8988T (cell line): Measurements from ENCODE around the gene TMEM120B.
"Not testable (repeated sequence)": the region's sequence is repeated elsewhere in the genome, so short reads cannot be mapped to it uniquely, and the experiment has no call there.

Experiments
- DNase-seq: peaks from one replicate; pipeline ENCODE4 v3.0.0; 2011

The TMEM120B gene

DNA sequence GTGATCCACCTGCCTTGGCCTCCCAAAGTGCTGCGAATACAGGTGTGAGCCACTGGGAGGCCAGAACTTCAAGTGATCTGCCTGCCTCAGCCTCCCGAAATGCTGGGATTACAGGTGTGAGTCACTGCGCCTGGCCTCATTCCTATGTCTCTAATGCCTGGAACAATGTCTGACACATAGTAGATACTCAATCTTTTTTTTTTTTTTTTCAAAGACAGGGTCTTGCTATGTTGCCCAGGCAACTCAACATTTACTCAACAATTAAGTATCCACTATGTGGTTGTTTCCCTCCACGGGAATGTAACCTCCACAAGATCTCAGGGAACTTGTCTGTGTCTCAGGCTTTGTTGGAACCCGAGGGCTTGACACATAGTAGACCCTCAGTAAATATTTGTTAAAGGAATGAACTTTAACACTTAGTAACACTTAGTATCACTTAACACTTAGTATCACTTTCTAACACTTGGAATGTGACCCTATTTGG, 3.0 kb upstream of the TMEM120B start:
- DNase-seq, result no peak

DNA sequence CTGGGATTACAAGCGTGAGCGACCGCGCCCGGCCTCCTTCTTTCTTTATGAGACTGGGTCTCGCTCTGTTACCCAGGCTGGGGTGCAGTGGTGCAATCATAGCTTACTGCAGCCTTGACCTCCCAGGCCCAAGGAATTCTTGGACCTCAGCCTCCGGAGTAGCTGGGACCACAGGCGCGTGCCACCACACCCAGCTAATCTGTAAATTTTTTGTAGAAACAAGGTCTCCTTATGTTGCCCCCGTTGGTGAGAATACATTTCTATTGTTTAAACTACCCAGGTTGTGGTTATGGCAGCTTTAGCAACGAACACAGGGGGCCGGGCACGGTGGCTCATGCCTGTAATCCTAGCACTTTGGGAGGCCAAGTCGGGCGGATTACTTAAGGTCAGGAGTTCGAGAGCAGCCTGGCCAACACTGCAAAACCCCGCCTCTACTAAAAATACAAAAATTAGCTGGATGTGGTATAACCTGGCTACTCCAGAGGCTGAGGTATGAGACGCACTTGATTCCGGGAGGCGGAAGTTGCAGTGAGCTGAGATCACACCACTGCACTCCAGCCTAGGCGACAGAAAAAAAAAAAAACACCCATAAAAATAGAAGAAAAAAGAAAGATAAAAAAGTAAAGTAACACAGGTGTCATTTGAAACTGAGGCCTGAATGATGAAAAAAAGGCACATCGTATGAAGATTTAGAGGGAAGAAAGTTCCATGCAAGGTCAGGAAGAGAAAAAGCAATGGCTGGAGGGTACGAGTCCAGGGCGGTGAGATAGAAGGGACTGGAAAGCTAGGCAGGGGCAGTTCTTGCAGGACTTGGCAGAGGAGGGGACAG, 977 bp upstream of the TMEM120B start:
- DNase-seq, result no peak

DNA sequence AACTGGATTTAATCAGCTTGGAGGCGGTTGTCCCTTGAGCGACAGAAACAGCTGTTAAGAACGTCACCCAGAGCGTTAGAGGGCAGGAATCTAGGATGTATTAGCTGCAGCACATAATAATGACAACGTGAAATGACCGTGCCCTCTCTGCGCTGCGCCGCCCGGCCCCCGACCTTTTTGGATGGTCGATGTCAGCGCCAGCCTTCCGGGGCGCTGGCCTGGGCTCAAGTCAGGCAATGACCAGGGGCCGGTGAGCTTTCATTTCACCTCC, 427 bp upstream of the TMEM120B start:
- DNase-seq, result no peak

DNA sequence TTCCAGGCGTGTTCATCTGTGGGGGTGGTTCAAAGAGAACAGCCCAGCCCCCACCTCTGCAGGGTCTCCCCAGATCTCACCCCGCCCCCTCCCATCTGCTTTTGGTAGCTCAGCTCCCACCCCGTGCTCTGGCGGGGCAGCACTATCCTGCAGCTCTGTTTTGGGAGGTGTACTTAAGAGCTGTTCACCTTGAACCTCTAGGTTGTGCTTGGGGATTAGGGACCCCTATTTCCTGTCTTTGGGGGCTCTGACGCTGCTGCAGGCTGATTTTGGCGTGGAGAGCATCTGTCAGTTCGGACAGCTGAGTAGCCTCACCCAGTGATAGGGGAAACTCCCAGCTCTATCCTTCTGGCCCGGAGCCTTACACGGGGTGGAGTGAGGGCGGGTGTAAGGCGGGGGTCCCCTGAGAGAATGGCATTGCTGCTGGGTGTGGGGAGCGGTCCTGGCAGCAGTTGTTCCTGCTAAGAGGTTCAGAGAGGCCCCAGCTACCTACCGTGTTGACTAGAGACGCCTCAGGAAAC, 765 bp downstream of the TMEM120B start:
- no peak for DNase-seq

DNA sequence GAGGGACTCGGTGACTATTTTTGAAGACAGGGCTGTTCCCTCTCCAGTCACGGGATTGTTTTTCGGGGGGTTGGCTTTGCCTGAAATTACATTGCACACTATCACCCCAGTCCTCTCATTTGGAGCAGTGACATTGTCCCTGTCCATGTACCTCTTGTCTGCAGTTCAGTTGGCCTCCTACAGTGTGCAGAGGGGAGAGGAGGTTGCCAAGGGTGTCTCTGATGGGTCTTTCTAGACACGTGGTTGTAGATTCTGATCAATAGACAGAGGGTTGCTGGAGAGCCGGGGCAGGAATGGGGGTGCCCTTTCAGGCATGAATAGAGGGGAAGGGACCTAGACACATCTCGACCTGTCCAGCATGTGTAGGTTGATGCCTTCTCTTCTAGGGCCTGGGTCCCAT, 1.2 kb downstream of the TMEM120B start:
- DNase-seq, result no peak

DNA sequence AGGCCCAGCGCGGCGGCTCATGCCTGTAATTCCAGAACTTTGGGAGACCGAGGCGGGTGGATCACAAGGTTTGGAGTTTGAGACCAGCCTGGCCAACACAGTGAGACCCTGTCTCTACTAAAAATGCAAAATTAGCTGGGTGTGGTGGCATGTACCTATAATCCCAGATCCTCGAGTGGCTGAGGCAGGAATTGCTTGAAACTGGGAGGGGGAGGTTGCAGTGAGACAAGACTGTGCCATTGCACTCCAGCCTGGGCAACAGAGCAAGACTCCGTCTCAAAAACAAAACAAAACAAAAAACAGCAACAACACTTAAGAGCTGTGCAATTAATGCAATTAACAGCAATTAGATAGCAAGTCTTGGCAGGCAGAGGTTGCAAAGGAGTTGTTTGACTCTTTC, 2.5 kb downstream of the TMEM120B start:
- DNase-seq, result not testable (repeated sequence)

DNA sequence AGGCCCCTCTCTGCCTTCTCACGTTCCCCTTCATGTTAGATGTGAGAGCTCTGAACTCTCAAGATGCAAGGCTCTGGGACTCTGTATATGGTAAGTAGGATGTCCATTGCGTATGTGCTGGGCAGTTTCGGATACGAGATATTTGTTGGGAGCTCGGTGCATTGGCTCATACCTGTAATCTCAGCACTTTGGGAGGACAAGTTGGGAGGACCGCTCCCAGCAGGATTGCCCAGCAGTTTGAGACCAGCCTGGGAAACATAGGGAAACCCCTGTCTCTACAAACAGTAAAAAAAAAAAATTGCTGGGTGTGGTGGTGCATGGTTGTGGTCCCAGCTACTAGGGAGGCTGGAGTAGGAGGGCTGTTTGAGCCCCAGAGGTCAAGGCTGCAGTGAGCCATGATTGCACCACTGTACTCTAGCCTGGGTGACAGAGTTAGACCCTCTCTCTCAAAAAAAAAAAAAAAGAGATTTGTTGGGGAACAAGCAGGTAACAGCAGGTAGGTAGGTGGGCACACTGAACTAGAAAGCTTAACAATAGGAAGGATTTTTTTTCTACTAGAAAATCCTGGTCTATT, 3.4 kb downstream of the TMEM120B start:
- DNase-seq, result no peak

DNA sequence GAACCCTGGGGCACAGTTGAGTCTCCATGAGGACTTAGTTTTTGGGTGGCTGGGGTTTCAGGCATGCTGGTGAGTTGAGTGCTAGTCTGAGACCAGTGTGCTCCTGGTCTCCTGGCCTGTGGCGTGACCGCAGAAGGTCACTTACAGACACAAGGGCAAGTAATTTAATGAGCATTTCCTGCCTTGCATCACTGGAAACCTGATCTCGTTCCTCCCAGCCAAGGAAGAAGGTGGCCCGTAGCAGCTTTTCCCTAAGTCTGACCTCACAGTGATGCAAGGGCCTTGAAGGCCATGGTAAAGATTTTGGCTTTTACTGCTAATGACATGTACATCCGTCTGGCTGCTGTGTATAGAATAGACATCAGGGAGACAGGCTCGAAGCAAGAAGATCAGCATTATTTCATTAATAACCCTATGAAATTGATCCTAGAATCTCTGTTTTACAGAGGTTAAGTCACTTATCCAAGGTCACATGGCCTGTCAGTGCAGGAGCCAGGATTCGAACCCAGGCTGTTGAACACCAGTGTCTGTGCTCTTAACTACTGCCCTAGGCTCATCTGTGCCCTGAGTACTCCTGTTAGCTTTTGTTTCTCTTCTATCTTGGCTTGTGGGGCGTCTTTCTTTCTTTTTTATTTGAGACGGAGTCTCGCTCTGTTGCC, 4.6 kb downstream of the TMEM120B start:
- no peak for DNase-seq

DNA sequence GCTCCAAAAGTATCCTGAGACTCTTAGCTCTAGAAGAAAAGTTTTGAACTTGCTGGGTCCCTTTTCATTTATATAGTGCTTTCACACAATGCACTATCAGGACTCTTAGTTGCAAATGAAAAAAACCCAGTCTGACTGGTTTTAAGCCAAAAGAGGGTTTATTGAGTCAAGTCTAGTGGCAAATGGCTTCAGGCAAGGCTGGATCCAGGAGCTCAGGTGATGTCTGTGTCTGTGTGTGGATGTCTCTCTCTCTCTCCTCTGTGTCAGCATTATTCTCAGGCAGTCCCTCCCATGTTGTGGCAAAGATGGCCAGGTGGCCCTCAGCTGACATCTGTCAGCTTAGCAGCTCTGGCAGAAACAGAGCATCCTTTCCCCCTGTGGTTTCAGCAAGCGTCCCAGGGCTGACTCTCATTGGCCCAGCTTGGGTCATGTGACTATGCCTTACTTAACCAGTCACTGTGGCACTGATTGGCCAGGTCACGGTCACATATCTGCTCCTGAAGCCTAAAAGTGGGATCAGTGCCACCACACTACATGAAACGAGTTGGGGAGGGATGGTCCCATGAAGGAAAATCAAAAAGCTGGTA, 6.2 kb downstream of the TMEM120B start:
- no peak for DNase-seq

DNA sequence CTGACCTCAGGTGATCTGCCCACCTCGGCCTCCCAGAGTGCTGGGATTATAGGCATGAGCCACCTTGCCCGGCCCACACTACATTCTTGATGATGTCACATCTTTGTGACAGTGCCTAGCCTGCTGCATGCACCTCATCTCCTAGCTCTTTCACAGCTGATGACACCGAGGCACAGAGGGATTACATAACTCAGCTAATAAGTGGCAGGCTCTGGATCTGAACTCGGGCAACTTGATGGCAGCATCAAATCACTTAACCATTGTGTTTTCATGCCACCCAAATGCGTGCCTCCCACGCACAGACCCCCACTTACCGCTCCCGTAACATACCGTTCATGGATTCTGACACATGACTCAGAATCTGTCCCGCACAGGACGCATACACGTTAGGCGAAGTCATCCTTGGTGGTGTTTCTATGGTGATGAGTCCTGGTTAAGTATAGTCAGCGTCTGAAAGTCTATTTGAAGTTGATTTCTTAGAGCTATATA, 7.4 kb downstream of the TMEM120B start:
- DNase-seq, result no peak

DNA sequence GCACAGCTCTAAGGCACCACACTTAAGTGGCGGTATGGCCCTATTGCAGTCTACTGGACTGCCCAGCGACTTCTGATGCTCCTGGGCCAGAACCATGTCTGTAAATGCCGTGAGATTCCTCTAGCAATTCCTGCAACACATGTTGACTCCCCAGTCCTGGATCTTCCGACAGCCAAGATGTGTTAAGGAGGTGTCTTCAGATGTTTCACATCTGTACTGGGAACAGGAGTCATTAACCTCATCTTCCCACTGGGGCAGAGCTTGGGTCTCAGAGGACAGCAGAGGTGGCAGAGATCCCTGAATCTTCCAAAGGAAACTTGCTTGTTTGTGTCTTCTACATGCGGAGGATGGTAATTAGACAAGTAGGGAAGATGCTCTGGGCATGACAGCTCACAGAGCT, 8.2 kb downstream of the TMEM120B start:
- DNase-seq, result no peak

DNA sequence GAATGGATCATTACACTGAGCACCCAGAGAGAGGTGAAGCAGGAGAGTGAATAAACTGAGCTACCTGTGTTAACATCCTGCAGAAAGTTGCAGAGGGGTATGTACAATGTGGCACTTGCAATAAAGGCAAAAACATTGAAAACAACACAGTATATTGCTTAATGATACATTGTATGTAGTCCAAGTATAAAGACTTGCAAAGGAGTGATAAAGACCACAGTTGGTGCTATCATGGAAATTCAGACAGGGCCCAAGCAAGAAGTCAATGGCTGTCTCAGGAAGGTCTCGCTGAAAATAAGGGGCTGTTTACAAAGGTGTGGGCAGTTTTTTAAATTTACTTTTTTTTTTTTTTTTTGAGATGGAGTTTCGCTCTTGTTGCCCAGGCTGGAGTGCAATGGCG, 10.0 kb downstream of the TMEM120B start:
- no peak for DNase-seq

DNA sequence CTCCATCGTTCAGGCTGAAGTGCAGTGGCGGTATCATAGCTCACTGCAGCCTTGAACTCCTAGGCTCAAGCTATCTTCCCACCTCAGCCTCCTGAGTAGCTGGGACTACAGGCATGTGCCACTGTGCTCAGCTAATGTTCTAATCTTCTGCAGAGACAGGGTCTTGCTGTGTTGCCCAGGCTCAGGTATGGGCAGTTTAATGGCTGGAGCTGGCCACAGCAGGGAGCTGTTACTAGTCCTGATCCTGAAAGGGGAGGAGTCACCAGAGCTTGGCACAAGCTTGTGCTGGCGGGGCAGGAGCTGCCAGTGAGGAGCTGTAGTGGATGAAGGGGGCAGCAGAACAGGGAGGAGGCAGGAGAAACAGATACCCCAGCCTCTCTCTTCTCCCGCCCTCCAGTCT, 10.6 kb downstream of the TMEM120B start:
- DNase-seq, result no peak

DNA sequence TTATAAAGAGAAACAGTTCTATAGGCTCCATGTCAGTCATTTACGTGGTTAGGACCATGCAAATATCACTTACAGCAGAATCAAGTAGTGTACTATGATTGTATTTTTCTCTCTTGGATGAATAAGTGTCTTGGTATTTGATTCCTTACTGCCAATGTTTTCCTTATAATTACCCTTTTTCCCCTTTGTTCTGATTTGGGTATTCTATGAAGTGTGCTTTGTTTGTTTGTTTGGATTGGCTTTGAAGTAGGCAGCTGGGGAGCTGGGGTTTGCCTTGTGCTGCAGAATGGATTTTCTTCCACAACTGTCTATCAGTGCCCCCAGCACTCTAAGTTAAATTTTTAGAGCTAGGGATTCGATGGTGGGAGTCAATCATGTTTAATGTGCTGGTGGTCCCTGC, 12.4 kb downstream of the TMEM120B start:
- no peak for DNase-seq

DNA sequence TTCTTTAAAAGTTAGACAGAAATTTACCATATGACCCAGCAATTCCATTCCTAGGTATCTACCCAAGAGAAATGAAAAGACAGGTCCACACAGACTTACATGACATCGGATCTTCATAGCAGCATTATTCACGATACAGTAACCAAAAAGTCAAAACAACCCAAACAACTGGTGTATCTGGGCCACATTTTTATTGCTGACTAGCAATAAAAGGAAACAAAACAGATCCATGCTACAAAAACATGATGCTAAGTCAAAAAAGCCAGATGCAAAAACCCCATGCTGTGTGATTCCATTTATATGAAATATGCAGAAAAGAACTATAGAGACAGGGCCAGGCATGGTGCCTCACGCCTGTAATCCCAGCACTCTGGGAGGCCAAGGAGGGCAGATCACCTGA, 12.9 kb downstream of the TMEM120B start:
- no peak for DNase-seq

DNA sequence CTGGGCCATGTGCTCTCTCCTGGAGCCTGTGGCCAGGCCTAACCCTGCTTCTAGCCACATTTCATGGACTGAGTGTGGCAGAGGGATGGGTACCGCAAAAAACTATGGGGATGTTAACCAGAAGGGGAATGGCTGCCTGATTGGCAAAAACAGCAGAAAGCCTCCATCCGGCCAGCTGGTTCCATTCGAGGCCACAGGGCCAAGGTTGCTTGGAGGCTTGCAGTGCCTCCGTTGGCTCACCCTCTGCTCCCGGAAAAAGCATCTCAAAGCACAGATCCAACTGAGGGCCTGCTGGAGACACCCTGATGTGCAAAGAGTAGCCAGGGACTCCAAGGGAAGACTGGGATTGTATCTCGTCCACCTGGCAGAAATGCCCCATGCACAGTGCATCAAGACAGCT, 16.5 kb downstream of the TMEM120B start:
- DNase-seq, result no peak

DNA sequence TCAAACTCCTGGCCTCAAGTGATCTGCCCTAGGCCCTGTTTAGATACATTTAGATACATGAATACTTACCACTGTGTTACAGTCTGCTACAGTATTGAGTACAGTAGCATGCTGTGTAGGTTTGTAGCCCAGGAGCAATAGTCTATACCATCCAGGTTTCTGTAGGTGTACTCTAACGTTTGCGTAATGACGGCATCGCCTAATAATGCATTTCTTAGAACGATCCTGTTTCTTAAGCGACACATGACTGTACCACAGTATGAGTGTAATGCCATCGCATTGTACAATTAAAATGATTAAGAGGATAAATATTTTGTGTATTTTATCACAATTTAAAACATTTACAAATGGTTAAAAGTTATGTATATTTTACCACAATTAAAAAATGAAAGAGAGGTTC, 18.9 kb downstream of the TMEM120B start:
- DNase-seq, result no peak

DNA sequence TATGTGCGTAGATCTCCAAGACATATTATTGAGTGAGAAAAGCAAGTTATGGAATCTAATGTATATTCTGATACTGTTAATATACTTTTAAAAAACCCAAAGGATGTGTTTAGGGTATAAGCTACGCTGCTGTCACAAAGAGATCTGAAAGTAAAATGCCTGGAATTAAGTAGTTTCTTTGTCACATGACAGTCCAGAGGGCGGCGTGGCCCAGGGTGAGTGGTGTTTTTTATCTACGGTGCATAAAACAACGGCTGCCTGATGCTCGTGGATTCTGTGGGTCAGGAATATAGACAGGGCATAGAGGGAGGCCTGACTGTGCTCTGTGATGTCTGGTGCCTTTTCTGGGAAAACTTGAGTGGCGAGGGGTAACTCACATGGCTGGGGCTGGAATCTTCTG, 21.3 kb downstream of the TMEM120B start:
- no peak for DNase-seq

DNA sequence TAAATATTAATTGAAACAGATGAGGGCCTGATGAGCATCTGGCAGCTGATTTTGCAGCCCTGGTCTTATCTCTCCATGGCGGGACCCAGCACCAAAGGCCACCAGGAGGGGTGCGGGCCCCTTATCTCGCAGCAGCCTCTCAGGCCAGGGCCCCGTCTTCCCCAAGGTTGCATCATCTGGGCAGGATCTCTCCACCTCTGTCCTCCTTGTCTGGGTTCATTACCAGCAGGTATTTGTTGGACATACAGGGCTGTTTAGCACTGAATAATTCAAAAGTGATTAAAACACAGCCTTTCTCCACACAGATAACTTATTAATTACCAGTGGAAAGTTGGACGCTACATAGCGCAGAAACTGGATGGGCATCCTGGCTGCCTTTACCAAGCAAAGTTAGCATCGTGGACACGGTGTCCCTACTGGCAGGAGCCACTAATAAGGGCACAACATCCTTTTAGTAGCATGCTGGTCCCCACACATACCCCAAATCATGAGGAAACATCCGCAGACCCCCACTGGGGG, 25.8 kb downstream of the TMEM120B start:
- DNase-seq, result no peak

DNA sequence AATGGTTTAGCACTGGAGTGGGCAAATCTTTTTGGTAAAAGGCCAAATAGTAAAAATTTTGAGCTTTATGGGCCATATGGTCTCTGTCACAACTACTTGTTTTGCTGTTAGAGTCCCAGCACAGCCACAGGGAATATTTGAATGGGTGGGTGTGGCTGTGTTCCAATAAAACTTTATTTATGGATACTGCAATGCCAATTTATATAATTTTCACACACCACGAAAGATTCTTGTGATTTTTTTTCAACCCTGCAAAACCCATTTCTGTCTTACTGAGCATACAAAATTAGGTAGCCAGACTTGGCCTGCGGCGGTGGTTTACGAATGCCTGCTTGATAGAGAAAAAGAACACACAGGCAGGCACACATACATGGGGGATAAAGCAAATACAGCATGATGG, 28.3 kb downstream of the TMEM120B start:
- DNase-seq, result no peak

DNA sequence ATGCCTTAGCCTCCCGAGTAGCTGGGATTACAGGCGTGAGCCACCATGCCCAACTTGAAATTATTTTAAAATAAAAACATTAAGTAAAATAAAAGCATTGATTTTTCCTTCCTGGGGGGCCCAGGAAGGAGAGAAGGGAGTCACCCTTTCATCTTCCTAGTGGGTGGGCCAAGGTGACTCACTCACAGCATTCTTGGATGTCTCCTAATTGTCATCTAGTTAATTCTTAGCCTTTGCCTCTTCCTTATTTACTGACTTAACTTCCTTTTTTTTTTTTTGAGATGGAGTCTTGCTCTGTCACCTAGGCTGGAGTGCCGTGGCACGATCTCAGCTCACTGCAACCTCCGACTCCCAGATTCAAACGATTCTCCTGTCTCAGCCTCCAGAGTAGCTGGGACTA, 29.2 kb downstream of the TMEM120B start:
- no peak for DNase-seq

DNA sequence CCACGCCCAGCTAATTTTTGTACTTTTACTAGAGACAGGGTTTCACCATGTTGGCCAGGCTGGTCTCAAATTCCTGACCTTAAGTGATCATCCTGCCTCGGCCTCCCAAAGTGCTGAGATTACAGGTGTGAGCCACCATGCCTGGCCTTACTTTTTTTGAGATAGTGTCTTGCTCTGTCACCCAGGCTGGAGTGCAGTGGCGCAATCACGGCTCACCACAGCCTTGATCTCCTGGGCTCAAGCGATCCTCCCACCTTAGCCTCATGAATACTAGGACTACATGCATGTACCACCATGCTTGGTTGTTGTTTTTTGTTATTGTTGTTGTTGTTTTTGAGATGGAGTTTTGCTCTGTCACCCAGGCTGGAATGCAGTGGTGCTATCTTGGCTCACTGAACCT, 33.0 kb downstream of the TMEM120B start:
- not testable (repeated sequence) for DNase-seq

DNA sequence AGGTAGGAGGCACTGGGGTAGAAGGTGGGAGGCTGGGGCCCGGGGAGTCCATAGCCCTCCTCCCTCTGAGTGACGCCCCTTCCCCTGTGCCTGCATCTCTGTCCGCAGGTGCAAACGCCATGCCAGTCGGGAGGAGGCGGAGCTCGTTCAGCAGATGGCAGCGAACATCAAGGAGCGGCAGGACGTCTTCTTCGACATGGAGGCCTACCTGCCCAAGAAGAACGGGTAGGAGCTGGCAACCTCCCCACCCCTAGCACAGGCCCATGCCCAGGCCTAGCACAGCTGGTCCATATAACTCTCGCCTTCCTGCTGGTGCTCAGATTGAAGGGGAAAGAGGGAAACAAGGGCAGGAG, 35.6 kb downstream of the TMEM120B start:
- DNase-seq, result no peak
